ENCODE measurements around the gene GDI1. TPM values are rescaled to one million over a fixed set of nuclear protein-coding genes. Genes with fewer than 3 reads are reported as not detected.

The GDI1 gene
- total RNA-seq, 1 donor from 2014 or later: 67.4 TPM

DNA sequence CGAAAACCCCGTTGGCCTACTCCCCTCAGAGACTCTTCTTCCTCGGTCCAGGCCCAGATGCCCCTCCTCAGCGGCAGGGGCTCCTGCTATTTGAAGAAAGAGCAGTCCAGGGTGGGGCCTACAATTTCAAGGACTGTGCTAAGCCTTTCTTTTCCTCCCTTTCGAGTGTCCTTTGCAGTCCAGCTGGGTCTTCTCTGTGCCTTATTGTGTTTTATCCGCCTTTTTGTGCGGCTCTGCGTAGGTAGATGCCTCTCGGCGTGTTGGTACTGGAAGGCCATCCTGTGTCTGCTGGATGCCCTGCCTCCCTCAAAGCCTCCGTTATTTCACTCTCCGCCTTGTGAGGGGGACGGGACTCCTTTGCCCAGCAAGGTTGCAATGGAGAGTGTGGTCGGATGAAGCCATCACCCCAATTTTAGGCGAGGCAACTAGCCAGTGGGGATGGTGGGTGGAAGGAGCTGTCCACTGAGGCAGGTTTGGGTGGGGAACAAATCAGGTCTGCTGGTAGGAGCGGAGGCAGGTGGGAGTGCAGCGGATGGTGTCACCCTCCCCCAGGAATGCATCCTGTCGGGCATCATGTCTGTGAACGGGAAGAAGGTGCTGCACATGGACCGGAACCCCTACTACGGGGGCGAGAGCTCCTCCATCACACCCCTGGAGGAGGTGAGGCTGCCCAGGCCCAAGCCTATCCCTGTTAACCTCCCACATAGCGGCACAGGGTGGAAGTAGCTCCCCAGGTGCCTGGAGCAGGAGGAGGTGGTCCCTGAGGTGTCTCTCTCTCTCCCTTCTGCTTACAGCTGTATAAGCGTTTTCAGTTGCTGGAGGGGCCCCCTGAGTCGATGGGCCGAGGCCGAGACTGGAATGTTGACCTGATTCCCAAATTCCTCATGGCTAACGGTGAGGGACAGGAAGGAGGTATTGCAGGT, 1.3 kb downstream of the GDI1 start:
- Histone ChIP-seq H3K27ac (peak overlapping the region; percentile 78 to 96), H3K27me3 (no peaks in the 10 kb centered on the region), H3K36me3 (peaks cover 22 to 38% of the 10 kb centered on the region in 2 donors), H3K4me3 (peak overlapping the region; percentile 62 to 90), H3K9me3 (no peaks in the 10 kb centered on the region), H3K4me1 (peaks cover 3 to 8% of the 10 kb centered on the region in 2 donors)
- no peak for TF ChIP-seq CTCF (IDR thresholded peaks at IDR 0.05)
- intact Hi-C loops (cut with DNase I): loop anchor here (2.0 kb wide), 1 partner anchor 49 kb away; the partner anchor contains the start of gene UBL4A
- no peak for DNase-seq (ENCODE audit: low spot score in 2 of 2)

GRCh38 chrX:154439841-154440240, 2.9 kb downstream of the GDI1 start:
- DNase-seq (ENCODE audit: low spot score in 2 of 2): no peak
- H3K27me3 ChIP-seq: no peaks in the 10 kb centered on the region
- H3K4me3 ChIP-seq: no peak overlapping the region
- TF ChIP-seq CTCF (IDR thresholded peaks at IDR 0.05): no peak
- H3K9me3 ChIP-seq: no peaks in the 10 kb centered on the region
- H3K36me3 ChIP-seq: peaks cover 18 to 33% of the 10 kb centered on the region in 2 donors
- peaks cover 3 to 15% of the 10 kb centered on the region in 2 donors for H3K4me1 ChIP-seq
- intact Hi-C loops (cut with DNase I): loop anchor here (5.0 kb wide), 2 partner anchors 33 to 37 kb away; partner anchors contain the start of genes DNASE1L1 and LAGE3
- H3K27ac ChIP-seq: no peak overlapping the region

- Histone ChIP-seq H3K9me3 (no peaks in the 10 kb centered on the region), H3K27me3 (no peaks in the 10 kb centered on the region), H3K4me1 (peaks cover 3 to 21% of the 10 kb centered on the region in 2 donors), H3K27ac (no peak overlapping the region), H3K36me3 (peaks cover 15 to 33% of the 10 kb centered on the region in 2 donors), H3K4me3 (no peak overlapping the region)
- no peak for DNase-seq (ENCODE audit: low spot score in 2 of 2)
- intact Hi-C loops (cut with DNase I): loop anchor here (5.0 kb wide), 2 partner anchors 33 to 37 kb away; partner anchors contain the start of genes DNASE1L1 and LAGE3
- no peak for TF ChIP-seq CTCF (IDR thresholded peaks at IDR 0.05)
These were observed 3.8 kb downstream of the GDI1 start for GRCh38 chrX:154440623-154441357.

DNA sequence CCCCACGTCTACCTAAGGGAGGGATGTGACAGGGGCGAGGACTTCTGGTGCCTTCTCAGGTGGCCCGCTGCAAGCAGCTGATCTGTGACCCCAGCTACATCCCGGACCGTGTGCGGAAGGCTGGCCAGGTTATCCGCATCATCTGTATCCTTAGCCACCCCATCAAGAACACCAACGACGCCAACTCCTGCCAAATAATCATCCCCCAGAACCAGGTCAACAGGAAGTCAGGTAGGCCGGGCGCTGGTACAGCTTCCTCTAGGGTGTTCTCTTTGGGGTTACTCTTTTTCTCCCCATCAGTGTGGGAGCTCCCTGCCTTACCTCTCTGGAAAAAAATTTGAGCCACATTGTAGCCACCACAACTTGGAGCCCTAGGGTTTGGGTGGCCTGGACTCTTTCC, 4.6 kb downstream of the GDI1 start:
- TF ChIP-seq CTCF (IDR thresholded peaks at IDR 0.05): no peak
- Histone ChIP-seq H3K27me3 (no peaks in the 10 kb centered on the region), H3K9me3 (no peaks in the 10 kb centered on the region), H3K36me3 (peaks cover 15 to 33% of the 10 kb centered on the region in 2 donors), H3K4me3 (no peak overlapping the region), H3K27ac (no peak overlapping the region), H3K4me1 (peaks cover 0 to 21% of the 10 kb centered on the region in 2 donors)
- intact Hi-C loops (cut with DNase I): loop anchor here (5.0 kb wide), 2 partner anchors 34 to 36 kb away; partner anchors contain the start of genes DNASE1L1 and LAGE3
- no peak for DNase-seq (ENCODE audit: low spot score in 2 of 2)

DNA sequence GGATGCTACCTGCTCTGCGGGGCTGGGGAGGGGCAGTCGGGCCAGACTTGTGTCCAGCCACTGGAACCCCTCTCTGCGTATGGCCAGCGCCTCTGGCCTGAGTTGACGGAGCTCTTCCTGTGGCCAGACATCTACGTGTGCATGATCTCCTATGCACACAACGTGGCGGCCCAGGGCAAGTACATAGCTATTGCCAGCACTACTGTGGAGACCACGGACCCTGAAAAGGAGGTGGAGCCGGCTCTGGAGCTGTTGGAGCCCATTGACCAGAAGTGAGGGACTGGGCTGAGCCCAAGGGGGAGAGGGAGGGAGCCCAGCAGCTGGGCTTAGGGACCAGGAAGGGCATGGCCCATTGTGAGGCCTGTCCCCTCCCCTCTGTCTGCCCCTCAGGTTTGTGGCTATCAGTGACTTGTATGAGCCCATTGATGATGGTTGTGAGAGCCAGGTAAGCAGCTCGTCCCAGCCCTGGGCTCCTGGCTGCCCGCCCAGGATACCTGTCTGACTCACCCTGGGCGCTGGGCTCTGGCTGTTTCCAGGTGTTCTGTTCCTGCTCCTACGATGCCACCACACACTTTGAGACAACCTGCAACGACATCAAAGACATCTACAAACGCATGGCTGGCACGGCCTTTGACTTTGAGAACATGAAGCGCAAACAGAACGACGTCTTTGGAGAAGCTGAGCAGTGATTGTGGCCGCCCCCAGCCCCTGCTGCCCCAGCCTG, 5.2 kb downstream of the GDI1 start:
- peaks cover 0 to 21% of the 10 kb centered on the region in 2 donors for H3K4me1 ChIP-seq
- no peaks in the 10 kb centered on the region for H3K9me3 ChIP-seq
- no peak for TF ChIP-seq CTCF (IDR thresholded peaks at IDR 0.05)
- no peak overlapping the region for H3K4me3 ChIP-seq
- no peaks in the 10 kb centered on the region for H3K27me3 ChIP-seq
- DNase-seq (ENCODE audit: low spot score in 2 of 2): no peak
- intact Hi-C loops (cut with DNase I): loop anchor here (5.0 kb wide), 2 partner anchors 35 kb away; partner anchors contain the start of genes DNASE1L1 and LAGE3
- peaks cover 15 to 33% of the 10 kb centered on the region in 2 donors for H3K36me3 ChIP-seq
- H3K27ac ChIP-seq: no peak overlapping the region

Measured in ascending aorta (tissue), 2 donors.